ENCODE results near the gene OR10X1.

The OR10X1 gene

DNA sequence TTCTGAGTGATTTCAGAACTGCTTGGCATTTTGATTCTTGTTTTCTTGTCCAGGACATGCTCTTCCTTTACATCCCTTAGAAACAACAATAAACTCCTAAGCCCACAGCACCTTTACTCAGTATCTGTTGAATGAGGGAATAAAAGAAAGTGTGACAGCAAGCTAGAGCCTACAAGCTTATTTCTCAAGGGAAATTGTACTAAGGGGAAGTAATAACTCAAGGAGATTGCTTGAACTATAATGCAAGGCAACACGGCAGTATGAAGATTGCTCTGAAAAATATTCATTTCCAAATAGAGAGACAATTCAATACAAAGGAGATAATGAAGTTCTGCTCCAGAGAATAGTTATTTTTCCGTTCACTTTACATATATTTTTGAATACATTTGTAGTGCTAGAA, 15.8 kb downstream of the OR10X1 start:
- ChIA-PET CTCF (no interaction called here), POLR2A (no interaction called here)
- H3K4me3 ChIP-seq (ENCODE audit: low read depth, low read length) = no peak overlapping the region
- TF ChIP-seq, protein P1, sequence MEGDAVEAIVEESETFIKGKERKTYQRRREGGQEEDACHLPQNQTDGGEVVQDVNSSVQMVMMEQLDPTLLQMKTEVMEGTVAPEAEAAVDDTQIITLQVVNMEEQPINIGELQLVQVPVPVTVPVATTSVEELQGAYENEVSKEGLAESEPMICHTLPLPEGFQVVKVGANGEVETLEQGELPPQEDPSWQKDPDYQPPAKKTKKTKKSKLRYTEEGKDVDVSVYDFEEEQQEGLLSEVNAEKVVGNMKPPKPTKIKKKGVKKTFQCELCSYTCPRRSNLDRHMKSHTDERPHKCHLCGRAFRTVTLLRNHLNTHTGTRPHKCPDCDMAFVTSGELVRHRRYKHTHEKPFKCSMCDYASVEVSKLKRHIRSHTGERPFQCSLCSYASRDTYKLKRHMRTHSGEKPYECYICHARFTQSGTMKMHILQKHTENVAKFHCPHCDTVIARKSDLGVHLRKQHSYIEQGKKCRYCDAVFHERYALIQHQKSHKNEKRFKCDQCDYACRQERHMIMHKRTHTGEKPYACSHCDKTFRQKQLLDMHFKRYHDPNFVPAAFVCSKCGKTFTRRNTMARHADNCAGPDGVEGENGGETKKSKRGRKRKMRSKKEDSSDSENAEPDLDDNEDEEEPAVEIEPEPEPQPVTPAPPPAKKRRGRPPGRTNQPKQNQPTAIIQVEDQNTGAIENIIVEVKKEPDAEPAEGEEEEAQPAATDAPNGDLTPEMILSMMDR (IDR thresholded peaks at IDR 0.05; ENCODE audit: insufficient read depth, low read length, missing control alignments) = no peak
- no peak for DNase-seq (ENCODE audit: low read depth, low spot score)

DNA sequence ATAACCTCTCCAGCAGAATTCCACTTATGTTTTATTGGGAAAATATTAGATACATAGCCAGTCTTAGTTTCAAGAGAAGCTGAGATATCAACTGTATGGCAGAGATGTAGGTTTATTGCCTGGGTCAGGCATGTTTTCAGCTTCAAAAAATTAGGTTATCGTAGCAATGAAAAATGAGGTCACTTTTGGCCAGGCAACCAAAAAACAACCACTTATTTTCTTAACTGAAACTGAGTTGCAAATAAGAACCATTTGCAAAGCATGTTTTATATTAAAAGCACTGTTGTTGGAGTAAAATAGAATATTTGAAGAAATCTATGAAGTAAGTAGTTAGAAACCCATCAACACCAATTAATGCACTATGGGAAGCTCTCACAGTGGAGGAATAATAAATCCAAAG, 20.0 kb downstream of the OR10X1 start:
- no peak overlapping the region for H3K4me3 ChIP-seq (ENCODE audit: low read depth, low read length)
- CTCF ChIA-PET = no interaction called here
- POLR2A ChIA-PET = no interaction called here
- DNase-seq (ENCODE audit: low read depth, low spot score) = no peak
- TF ChIP-seq, protein P1 (IDR thresholded peaks at IDR 0.05; ENCODE audit: insufficient read depth, low read length, missing control alignments) = no peak

DNA sequence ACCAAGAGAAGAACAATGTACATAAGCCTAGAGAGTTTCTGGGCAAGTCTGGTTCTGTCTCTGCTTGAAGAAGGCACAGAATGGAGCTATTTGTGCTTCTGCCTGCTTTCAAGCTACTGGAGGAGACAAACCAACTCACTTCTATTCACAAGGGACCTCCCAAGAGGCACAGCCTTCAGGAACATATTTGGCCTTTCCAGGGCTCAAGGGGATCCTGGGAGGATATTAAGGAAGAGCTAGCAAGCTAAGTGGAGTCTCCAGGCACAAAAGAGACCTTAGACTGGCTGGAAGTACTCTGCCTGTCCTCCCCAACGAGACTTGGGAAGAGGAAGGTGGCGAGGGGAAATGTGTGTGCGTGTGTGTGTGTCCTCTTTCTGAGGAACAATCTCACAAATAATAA, 25.3 kb downstream of the OR10X1 start, which contains the start of gene OR6Y1:
OR6Y1 (minus strand) TSS at position 54 of the 400 bp plus-strand sequence. CDS start 6,300 bp downstream, outside the sequence.
- ChIA-PET POLR2A (no interaction called here), CTCF (no interaction called here)
- DNase-seq (ENCODE audit: low read depth, low spot score) = no peak
- no peak within 1 kb of the TSS for H3K4me3 ChIP-seq (ENCODE audit: low read depth, low read length)
- TF ChIP-seq, protein P1 (IDR thresholded peaks at IDR 0.05; ENCODE audit: insufficient read depth, low read length, missing control alignments) = no peak

DNA sequence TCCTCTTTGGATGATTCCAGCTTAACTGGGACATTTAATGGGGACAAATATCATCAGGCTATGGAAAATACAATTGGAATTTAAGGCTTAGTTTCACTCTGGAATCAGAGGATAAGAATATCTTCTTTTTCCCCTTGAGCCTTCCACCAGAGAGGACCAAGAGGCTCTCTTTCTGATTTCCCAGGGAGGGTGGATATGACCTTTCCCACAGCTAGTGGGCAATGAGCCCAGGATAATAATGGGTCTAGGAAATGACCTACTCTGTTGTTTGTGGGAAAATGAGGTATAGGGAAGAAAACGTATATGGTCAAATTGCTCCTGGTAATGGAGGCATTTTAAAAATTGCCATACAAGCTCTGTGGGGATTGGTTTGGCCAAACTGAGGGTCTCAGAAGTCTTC, 27.4 kb downstream of the OR10X1 start:
- no peak overlapping the region for H3K4me3 ChIP-seq (ENCODE audit: low read depth, low read length)
- TF ChIP-seq, protein P1 (IDR thresholded peaks at IDR 0.05; ENCODE audit: insufficient read depth, low read length, missing control alignments) = no peak
- ChIA-PET POLR2A (no interaction called here), CTCF (interaction anchor here (1.0 kb wide), 1 partner anchor 520 kb away, joined by 3 read pairs; no protein-coding TSS in a partner anchor)
- no peak for DNase-seq (ENCODE audit: low read depth, low spot score)

DNA sequence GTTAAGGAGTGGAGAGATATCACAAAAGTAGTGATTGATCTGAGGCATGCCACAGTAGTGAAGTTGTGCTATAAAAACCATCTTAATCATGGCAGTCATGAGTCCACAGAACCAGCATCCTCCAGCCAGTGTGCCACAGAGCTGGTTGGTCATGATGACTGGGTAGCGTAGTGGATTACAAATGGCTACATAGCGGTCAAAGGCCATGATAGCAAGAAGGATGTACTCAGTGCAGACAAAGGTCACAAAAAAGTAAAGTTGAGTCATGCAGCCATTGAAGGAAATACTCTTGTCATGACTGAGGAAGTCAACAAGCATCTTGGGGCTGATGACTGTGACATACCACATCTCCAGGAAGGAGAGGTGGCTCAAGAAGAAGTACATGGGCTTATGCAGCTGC, 32.2 kb downstream of the OR10X1 start:
- no peak for DNase-seq (ENCODE audit: low read depth, low spot score)
- TF ChIP-seq, protein P1 (IDR thresholded peaks at IDR 0.05; ENCODE audit: insufficient read depth, low read length, missing control alignments) = no peak
- ChIA-PET CTCF (no interaction called here), POLR2A (no interaction called here)
- H3K4me3 ChIP-seq (ENCODE audit: low read depth, low read length) = no peak overlapping the region

DNA sequence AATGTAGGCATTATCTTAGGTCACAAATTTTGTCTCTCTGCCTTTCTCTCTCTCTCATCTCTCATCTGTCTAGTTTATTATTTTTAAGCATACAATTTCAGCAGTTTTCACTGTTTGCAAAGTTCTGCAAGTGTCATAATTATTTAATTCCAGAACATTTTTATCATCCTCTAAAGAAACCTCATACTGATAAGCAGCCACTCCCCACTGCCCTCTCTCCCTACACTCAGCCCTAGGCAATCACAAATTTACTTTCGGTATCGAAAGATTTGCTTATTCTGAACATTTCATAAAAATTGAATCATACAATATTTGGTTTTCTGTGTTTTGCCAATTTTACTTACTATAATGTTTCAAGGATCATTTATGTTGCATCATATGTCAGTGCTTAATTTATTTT, 42.1 kb downstream of the OR10X1 start:
- ChIA-PET CTCF (no interaction called here), POLR2A (no interaction called here)
- no peak for DNase-seq (ENCODE audit: low read depth, low spot score)
- TF ChIP-seq, protein P1 (IDR thresholded peaks at IDR 0.05; ENCODE audit: insufficient read depth, low read length, missing control alignments) = no peak
- H3K4me3 ChIP-seq (ENCODE audit: low read depth, low read length) = no peak overlapping the region

Measured in AG04449 (cell line).